Type B pancreatic cell (in vitro differentiated cells): Measurements from ENCODE around the gene DUSP9. TPM values are rescaled to one million over a fixed set of nuclear protein-coding genes. Genes with fewer than 3 reads are reported as not detected.
A peak's percentile ranks its signal among the peaks of the same experiment; 100 is the strongest.

Experiments
- DNase-seq: peaks from one replicate; pipeline ENCODE4 v3.0.0; 2021; ENCODE audit warnings: mixed read lengths; ENCODE audit not compliant: unreplicated experiment; ENCODE audit errors: extremely low spot score
- H3K27ac Mint-ChIP-seq: 2 replicates; pipeline ENCODE4 v1.8.0; 2021; ENCODE audit warnings: mild to moderate bottlenecking, mixed read lengths
- H3K27me3 Mint-ChIP-seq: 2 replicates; pipeline ENCODE4 v1.8.0; 2021; ENCODE audit warnings: mixed read lengths
- H3K36me3 Mint-ChIP-seq: 2 replicates; pipeline ENCODE4 v1.8.0; 2021; ENCODE audit warnings: mixed read lengths
- H3K4me1 Mint-ChIP-seq: one replicate; pipeline ENCODE4 v1.8.0; 2021; ENCODE audit warnings: mixed read lengths; ENCODE audit not compliant: unreplicated experiment
- H3K4me3 Mint-ChIP-seq: 2 replicates; pipeline ENCODE4 v1.8.0; 2021; ENCODE audit warnings: mild to moderate bottlenecking, mixed read lengths
- H3K9me3 Mint-ChIP-seq: 2 replicates; pipeline ENCODE4 v1.8.0; 2021; ENCODE audit warnings: mixed read lengths
- total RNA-seq: library from RNA; stranded (reverse); gene quantifications from 2 replicates; pipeline ENCODE4 v1.2.1, GENCODE V29; 2021; ENCODE audit warnings: low replicate concordance
- TF ChIP-seq, protein P1 (sequence below): fragments of 200-600 bp; sonication (generic); conservative IDR thresholded peaks from 2 replicates; pipeline ENCODE4 v1.5.0; 2021; ENCODE audit warnings: antibody characterized with exemption, mild to moderate bottlenecking

Gene DUSP9
- total RNA-seq, 1 donor from 2014 or later, result 9.5 TPM

DNA sequence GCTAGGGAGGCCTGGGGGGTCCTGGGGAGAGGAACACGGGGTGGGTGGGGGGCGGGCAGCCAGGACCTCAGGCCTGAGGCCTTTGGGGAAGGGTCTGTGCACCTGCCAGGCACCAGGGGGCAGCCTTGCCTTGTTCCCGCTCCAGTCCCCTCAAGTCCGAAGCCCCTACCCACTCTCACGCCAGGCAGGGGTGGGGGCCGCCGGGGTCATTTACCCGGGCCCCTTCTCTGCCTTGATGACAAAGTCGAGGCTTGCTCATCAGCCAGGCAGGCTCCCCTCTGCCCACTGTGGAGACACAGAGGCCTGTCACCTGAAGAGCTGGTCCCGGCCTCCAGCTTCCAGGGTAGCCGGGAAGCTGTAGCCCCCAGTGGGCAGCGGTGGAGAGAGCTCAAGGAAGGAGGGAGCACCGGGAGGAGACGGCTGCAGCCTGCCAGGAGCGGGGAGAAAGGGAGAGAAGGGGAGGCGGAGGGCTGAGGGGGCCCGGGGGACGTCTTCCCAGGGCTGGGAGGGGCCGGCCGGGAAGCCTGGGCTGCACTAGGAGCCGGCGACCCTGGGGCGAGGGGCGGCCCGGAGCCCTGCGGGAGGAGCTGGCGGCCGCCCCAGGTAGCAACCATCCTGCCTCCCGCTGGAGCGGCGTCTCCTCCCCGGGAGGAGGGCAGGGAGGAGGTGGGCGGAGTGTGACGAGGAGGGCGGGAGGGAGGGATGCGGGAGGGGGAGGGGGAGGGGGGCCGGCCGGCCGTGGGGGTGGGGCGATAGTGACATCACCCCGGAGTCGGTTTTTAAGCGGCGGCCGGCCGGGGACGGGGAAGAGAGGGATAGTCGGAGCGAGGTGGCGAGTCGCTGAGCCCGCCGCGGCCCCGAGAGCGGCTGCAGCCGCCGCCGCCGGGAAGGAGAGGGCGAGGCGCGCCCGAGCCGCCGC lies 40.4 kb downstream of the DUSP9 start, which contains the start of gene SLC6A8:
TSS of gene SLC6A8 (plus strand) at position 806 of the 919 bp plus-strand sequence. CDS start 649 bp downstream, outside the sequence.
- H3K9me3 Mint-ChIP-seq, result peaks cover 5% of the 10 kb centered on the region
- TF ChIP-seq, protein P1, sequence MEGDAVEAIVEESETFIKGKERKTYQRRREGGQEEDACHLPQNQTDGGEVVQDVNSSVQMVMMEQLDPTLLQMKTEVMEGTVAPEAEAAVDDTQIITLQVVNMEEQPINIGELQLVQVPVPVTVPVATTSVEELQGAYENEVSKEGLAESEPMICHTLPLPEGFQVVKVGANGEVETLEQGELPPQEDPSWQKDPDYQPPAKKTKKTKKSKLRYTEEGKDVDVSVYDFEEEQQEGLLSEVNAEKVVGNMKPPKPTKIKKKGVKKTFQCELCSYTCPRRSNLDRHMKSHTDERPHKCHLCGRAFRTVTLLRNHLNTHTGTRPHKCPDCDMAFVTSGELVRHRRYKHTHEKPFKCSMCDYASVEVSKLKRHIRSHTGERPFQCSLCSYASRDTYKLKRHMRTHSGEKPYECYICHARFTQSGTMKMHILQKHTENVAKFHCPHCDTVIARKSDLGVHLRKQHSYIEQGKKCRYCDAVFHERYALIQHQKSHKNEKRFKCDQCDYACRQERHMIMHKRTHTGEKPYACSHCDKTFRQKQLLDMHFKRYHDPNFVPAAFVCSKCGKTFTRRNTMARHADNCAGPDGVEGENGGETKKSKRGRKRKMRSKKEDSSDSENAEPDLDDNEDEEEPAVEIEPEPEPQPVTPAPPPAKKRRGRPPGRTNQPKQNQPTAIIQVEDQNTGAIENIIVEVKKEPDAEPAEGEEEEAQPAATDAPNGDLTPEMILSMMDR, result peak; percentile 69
- no peaks in the 10 kb centered on the region for H3K36me3 Mint-ChIP-seq
- H3K27me3 Mint-ChIP-seq, result peaks cover 3% of the 10 kb centered on the region
- peak within 1 kb of the TSS; percentile 41 for H3K27ac Mint-ChIP-seq
- no peaks in the 10 kb centered on the region for H3K4me1 Mint-ChIP-seq
- peak within 1 kb of the TSS; percentile 79 for H3K4me3 Mint-ChIP-seq
- DNase-seq, result no peak

DNA sequence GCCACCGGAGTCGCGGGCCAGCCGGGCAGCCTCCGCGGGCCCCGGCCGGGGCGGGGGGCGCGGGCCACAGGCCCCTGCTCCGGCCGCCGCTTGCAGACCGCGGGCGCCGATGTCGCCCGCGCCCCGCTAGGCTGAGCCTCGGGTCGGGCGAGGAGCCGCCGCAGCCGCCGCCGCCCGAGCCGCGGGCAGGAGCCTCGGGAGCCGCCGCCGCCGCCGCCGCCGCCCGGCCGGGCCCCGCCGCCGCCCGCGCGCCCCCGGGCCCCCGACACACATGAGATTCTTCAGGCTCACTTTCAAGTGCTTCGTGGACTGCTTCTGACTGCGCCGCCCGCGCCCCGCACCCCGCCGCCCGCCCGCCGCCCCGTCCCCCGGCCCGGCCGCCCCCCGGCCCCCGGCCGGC lies 41.1 kb downstream of the DUSP9 start:
- Mint-ChIP-seq H3K4me1 (no peaks in the 10 kb centered on the region), H3K36me3 (no peaks in the 10 kb centered on the region), H3K27ac (no peak overlapping the region), H3K27me3 (peaks cover 3% of the 10 kb centered on the region), H3K4me3 (no peak overlapping the region), H3K9me3 (no peaks in the 10 kb centered on the region)
- no peak for DNase-seq
- TF ChIP-seq, protein P1, result no peak

DNA sequence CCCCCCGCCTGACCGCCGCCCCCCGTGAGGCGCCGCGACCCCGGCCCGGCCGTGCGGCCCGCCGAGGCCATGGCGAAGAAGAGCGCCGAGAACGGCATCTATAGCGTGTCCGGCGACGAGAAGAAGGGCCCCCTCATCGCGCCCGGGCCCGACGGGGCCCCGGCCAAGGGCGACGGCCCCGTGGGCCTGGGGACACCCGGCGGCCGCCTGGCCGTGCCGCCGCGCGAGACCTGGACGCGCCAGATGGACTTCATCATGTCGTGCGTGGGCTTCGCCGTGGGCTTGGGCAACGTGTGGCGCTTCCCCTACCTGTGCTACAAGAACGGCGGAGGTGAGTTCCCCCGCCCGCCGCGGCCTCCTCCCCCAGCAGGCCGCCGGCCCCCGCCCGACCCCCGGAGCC lies 41.5 kb downstream of the DUSP9 start:
- H3K27ac Mint-ChIP-seq, result no peak overlapping the region
- peaks cover 3% of the 10 kb centered on the region for H3K27me3 Mint-ChIP-seq
- H3K4me1 Mint-ChIP-seq, result no peaks in the 10 kb centered on the region
- no peak for DNase-seq
- H3K9me3 Mint-ChIP-seq, result no peaks in the 10 kb centered on the region
- H3K4me3 Mint-ChIP-seq, result no peak overlapping the region
- H3K36me3 Mint-ChIP-seq, result no peaks in the 10 kb centered on the region
- TF ChIP-seq, protein P1, result no peak

DNA sequence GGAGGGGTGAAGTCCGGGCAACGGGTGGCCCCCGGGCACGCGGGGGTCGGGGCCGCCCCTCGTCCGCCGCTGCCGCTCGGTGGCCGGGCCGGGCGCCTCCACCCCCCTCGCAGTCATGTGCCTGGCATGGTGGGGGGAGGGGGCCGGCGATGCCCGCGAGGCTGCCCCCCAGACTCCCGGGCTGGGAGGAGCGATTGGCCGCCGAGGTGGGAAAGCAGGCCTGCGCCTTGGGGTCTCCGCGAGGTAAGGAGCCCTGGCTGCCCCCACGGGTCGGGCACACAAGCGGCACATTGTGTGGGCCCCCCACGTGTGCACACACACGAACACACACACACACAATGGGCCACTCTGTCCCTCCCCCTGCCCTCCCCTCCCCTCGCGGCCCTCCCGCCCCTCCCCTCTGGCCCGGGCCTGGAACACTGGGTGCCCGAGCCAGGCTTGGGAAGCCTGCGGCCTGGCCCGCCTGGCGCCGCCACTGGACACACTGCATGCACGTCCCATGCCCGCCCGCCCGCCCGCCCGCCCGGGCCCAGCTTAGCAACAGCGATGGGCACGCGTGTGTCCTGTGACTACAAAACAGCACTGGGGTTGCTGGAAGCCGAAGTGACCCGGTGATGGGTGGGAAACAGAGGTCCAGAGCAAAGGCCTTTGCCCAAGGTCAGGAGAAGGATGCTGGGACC lies 42.0 kb downstream of the DUSP9 start:
- Mint-ChIP-seq H3K27me3 (peaks cover 3% of the 10 kb centered on the region), H3K9me3 (no peaks in the 10 kb centered on the region), H3K27ac (no peak overlapping the region), H3K4me1 (no peaks in the 10 kb centered on the region), H3K4me3 (peak overlapping the region; percentile 70), H3K36me3 (no peaks in the 10 kb centered on the region)
- no peak for DNase-seq
- TF ChIP-seq, protein P1, result no peak

DNA sequence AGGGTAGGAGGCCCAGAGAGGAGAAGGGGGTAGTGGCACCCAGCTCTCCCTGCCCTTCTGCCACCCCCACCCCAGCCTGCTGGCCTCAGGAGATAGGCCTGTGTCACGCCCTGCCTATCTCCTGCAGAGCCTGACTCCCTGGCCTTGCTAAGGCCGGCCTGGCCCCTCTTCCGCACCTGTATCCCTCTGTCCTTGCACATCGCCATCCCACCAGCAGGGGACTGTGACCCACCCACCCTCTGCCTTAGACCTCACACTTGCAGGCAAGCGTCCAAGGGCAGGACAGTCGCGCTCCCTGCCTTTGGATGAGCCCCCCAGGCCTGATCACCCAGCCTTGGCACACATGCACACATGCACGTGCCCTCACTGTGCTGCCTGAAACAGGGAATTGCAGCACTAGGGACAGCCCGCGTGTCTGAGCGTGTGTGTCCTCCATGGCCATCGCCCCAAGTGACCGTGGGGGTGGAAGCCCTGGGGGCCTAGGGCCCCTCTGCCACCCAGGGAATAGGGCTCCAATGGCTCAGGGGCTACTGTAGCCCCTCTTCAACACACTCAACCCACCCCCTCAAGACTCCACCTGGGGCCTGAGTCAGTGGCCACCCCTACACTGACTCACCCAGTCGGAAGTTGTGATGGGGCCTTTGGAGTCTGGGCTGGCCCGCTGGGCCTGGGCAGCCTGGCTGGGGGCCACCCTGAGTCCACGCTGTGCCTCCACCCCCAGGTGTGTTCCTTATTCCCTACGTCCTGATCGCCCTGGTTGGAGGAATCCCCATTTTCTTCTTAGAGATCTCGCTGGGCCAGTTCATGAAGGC lies 42.9 kb downstream of the DUSP9 start:
- TF ChIP-seq, protein P1, result peak; percentile 59
- Mint-ChIP-seq H3K27me3 (peaks cover 3% of the 10 kb centered on the region), H3K36me3 (no peaks in the 10 kb centered on the region), H3K4me3 (peak overlapping the region; percentile 70), H3K27ac (no peak overlapping the region), H3K9me3 (no peaks in the 10 kb centered on the region), H3K4me1 (no peaks in the 10 kb centered on the region)
- DNase-seq, result no peak
